Stimulated activated CD4-positive, alpha-beta T cell treated with anti-CD3 and anti-CD28 coated beads, Interleukin-15, amount 100 ng/mL, for 1 hour (primary cell): ENCODE results near the gene B3GNT2.
"Not testable (repeated sequence)": the region's sequence is repeated elsewhere in the genome, so short reads cannot be mapped to it uniquely, and the experiment has no call there.

Source experiments
- DNase-seq, 2 donors: peaks; one replicate each; pipeline ENCODE4 v3.0.0-alpha.2; 2020; ENCODE audit warnings: low read depth in 1 of 2, low spot score in 1 of 2

B3GNT2 gene

DNA sequence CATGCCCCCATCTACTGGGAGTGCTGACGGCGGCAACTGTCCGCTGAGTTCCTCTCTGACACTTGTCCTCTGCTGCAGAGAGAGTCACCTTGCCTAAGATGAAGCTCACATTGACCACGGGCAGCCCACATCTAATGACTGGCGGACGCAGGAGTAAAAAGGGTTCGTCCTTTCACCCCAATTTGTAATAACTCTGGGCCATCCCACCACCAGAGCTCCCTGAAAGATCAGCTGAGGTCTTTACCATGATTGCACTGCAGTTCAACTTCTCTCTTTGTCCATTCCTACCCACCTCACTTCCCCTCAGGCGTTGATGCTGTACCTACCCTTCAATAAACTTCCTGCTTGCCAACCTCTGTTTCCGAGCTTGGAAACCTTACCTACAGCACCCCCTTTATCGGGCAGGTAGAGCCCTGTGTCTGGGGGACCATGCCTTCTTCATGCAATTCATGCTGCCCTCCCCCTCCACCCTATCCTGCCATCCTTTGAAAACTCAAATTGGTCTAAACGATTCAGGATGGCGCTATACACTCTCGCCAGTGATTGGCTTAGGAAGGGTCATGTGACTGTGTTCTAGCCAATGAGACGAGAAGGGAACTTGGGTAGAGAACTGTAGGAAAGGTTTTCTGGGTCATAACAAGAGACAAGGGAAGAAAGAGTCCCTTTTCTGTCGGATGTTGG is 10.3 kb upstream of the B3GNT2 start:
- no peak for DNase-seq

GRCh38 chr2:62186156-62186905 is 9.6 kb upstream of the B3GNT2 start:
- DNase-seq: no peak

- DNase-seq: no peak
Observed at GRCh38 chr2:62187246-62187645, 8.7 kb upstream of the B3GNT2 start.

- DNase-seq: no peak
Observed at GRCh38 chr2:62188416-62188815, 7.5 kb upstream of the B3GNT2 start.

GRCh38 chr2:62189196-62189595 is 6.7 kb upstream of the B3GNT2 start:
- DNase-seq: no peak

GRCh38 chr2:62192811-62193210 is 3.1 kb upstream of the B3GNT2 start:
- no peak for DNase-seq

GRCh38 chr2:62194558-62195420 is 1.1 kb upstream of the B3GNT2 start:
- DNase-seq: no peak

DNA sequence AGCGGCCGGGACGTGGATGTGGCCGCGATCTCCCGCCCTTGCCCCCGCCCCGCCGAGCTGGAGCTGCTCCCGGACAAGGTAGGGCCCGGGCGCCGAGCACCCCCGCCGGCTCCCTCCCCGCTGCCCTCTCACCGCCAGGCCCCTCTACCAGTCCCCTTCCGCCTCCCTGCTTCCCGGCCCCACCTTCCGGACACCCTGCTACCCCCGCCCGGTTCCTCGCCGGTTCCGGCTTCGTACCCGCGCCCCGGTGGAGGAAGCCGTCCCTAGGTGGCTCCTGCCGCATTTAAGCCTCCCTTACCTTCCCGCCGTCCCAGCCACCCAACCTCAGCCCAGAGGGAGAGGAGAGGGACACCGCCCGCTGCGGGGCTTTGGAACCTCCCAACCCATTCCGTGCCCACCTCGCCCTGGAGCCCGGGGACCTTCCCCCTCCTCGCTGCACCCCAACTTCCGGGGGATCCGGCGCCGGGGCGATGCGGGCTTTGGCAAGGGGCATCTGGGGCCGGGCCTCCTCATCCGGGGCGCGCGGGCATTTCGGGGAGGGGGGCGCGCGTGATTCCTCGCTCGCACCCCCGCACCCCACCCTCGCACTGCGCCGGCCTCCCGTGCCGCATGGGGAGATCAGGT is 475 bp downstream of the B3GNT2 start:
- peak; percentile 15 to 44 for DNase-seq

DNA sequence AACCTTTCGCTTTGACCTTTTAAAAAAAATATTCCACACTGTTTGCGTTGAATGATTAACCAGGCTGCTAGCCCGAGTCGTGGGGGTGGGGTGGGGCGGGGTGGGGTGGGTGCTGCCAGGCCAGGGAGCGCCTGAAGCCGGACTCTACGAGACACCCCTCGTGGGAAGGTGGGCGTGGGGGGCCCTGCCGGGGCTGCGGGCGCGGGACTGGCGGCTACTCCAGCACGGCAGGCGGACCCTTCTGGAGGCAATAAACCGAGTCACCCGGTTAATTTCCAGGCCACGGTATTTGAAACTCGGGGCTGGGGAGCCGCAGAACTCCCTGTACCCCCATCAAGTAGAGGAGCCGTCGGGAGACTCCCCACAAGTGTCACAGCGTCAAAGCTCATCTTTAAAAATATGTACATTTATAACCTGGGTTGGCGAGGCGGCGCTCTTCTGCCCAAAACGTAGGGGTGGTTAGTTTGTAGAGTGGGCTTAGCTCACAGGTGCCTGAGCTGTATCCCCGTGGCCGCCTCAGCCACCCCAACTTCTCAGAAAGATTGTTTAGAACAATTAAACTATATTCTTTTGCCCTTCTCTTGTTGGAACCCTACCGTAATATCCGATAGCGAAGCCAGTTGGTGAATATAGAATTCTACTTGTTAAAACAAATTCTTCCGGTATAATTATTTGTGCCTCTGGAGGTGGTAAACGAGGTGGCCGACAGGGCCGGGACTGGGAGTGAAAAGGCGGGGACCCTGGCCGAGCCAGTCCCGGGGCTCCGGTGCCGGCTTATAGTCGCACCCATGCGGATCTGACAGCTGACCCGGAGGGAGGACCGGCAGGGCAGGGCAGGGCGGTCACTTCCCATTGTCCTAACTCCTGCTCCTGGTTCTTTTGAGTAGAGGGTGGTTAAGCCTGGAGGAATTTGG is 1.4 kb downstream of the B3GNT2 start:
- DNase-seq: peak in 1 of 2 donors; percentile 14

DNA sequence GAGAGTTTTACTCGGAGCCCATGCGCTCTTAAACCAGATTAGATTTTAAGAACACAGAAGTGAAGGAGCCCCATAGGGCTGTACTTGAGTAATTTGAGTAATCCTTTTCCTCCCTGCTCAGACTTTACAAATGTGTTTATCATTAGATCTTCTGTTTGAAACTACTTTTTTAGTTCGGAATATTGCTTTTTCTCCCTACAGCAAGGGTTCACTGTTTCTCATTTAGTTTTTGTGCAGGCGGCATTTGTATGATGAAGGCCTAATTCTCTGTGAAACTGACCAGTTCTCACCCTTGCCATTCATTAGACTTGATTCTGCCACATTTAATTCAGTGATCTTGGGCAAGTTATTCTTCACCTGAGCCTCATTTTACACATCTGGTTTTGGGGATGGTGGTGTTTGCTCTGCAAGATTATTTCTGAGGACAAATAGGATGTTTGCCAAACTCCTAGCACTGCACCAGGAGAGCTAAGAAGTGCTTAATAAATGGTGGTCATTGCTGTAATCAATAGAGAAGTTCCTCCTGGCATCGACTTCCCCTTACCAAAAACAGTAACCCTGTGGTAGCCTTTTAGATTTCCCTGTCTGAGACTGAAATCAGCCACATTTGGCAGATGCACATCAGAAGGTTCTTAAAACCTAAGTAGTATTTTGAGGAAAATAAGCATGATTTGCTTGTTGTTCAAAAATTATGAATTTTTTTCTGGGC is 2.2 kb downstream of the B3GNT2 start:
- DNase-seq: no peak

- not testable (repeated sequence) for DNase-seq
Observed at GRCh38 chr2:62198854-62199253, 2.9 kb downstream of the B3GNT2 start.

GRCh38 chr2:62199392-62200125 is 3.6 kb downstream of the B3GNT2 start:
- DNase-seq: no peak

- DNase-seq: no peak
Observed at GRCh38 chr2:62200291-62200841, 4.5 kb downstream of the B3GNT2 start.

DNA sequence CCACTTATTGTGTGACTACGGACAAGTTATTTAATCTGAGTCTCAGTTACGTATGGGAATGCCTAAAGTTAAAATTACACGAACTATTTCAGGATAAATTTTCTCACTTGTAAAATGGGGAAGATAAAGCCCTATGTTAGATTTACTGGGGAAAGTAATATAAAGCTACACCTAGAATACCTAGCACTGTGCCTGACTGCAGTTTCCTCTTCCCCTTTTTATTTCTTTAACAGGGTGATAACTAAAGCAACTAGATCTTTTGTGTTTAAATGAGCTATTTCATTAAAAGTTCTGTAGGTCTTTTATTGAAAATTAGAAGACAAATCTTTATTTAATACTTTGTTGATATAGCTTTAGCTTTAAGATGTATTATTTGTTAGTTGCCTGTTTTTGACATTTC is 5.0 kb downstream of the B3GNT2 start:
- no peak for DNase-seq

GRCh38 chr2:62201307-62201706 is 5.4 kb downstream of the B3GNT2 start:
- no peak for DNase-seq

DNA sequence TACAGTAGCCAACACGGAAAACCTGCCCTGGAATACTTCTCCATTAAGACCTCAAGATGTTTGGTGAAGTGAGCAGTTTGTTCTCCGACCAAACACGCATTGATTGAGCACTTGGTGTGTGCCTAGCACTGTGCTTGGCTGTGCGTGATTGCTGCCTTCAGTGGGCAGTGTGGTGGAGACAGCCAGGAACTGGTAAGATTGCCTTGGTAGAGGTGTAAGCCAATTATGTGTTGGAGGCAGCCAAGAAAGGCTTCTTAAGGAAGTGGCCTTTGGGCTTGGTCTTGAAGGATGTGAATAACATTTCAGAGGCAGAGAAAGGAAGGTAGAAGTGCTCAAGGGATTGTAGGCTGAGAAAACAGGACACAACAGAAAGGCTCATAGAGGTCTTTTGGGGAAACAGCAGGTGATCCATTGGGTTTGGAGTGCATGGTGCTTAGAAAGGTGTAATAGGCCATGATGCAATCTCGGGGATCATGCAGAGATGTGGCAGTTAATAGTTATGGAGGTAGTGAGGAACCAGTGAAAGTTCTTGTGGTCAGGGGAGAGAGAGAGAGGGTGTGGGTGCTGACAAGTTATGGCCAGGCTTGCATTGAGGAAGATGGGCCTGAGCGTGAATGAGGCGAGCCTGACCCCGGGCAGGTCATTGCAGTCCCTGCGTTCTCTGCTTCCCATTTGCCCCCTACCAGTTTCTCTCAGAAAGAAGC is 6.3 kb downstream of the B3GNT2 start:
- DNase-seq: no peak

- DNase-seq: no peak
Observed at GRCh38 chr2:62202729-62203128, 6.8 kb downstream of the B3GNT2 start.

DNA sequence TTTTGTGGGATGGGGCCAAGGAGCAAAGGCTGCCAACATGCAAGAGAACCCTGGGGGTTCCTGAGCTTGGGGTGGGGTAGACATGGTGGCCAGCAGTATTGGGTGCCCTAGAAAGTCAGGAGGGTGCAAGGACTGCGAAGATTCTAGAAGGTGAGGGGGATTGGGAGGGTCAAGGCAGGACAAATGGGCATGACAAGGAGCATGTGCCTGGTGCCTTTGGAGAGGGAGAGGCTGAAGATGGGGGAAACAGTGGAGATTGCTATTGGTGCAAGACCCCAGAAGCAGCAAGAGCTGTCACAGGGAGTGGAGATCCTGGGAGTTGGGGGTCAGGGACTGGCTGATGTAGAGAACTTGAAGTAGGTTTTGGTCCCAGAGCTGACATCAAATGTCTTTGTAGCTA is 7.5 kb downstream of the B3GNT2 start:
- DNase-seq: no peak
